PC-3 (cell line): Measurements from ENCODE around the gene MACROD2. TPM values are rescaled to one million over a fixed set of nuclear protein-coding genes. Genes with fewer than 3 reads are reported as not detected.

Experiments used
- ATAC-seq: fragments of 200-7000 bp; cut with Tn5 transposase; 2 replicates; pipeline ENCODE4 v1.9.1; 2020; ENCODE audit warnings: mild to moderate bottlenecking, moderate library complexity
- BruUV-seq: library from RNA; stranded (reverse); fragments of 400-500 nt; replicated peaks from 2 replicates; lab custom pipeline; 2021; lab: Mats Ljungman, UMichigan
- CTCF ChIA-PET: fragments of 300-600 bp; sonication (Branson Sonifier 250); formaldehyde crosslinking; loops from one replicate; lab custom pipeline; 2022; ENCODE audit warnings: antibody characterized with exemption; lab: Charles Lee
- POLR2A ChIA-PET: fragments of 300-600 bp; sonication (Branson Sonifier 250); formaldehyde crosslinking; loops from one replicate; lab custom pipeline; 2022; ENCODE audit warnings: antibody characterized with exemption; ENCODE audit not compliant: unreplicated experiment; lab: Charles Lee
- DNase-seq: peaks from one replicate; pipeline ENCODE4 v3.0.0-alpha.2; 2015
- H2AFZ ChIP-seq: fragments of 300-600 bp; sonication (generic); 2 replicates; pipeline ENCODE4 v1.6.0; 2016; ENCODE audit warnings: antibody characterized with exemption, low read length
- H3F3A ChIP-seq: fragments of 300-600 bp; sonication (generic); one replicate; pipeline ENCODE4 v1.6.0; 2017; ENCODE audit warnings: antibody characterized with exemption, low read length, control low read depth, mild to moderate bottlenecking; ENCODE audit not compliant: unreplicated experiment
- H3K27ac ChIP-seq: fragments of 300-600 bp; sonication (generic); 2 replicates; pipeline ENCODE4 v1.5.1; 2016; ENCODE audit warnings: mild to moderate bottlenecking, low read length
- H3K27me3 ChIP-seq: fragments of 300-600 bp; sonication (generic); 2 replicates; pipeline ENCODE4 v1.6.1; 2016; ENCODE audit warnings: low read length, mixed read lengths
- H3K36me3 ChIP-seq: fragments of 300-600 bp; sonication (generic); 2 replicates; pipeline ENCODE4 v1.6.1; 2016; ENCODE audit warnings: low read depth, mixed run types, low read length, mixed read lengths
- H3K4me1 ChIP-seq: fragments of 300-600 bp; sonication (generic); 2 replicates; pipeline ENCODE4 v1.5.1; 2016; ENCODE audit warnings: low read length; ENCODE audit not compliant: insufficient read depth
- H3K4me2 ChIP-seq: fragments of 300-600 bp; sonication (generic); 2 replicates; pipeline ENCODE4 v1.6.0; 2016; ENCODE audit warnings: low read length
- H3K4me3 ChIP-seq: fragments of 300-600 bp; sonication (generic); 2 replicates; pipeline ENCODE4 v1.5.1; 2016; ENCODE audit warnings: mild to moderate bottlenecking, low read length, mixed read lengths
- H3K79me2 ChIP-seq: fragments of 300-600 bp; sonication (generic); 2 replicates; pipeline ENCODE4 v1.6.1; 2017; ENCODE audit warnings: low read length, mixed read lengths
- H3K9ac ChIP-seq: fragments of 300-600 bp; sonication (generic); 2 replicates; pipeline ENCODE4 v1.6.0; 2016; ENCODE audit warnings: mild to moderate bottlenecking, low read length
- H3K9me2 ChIP-seq: fragments of 300-600 bp; sonication (generic); replicated peaks from 2 replicates; pipeline ENCODE4 v1.6.1; 2016; ENCODE audit warnings: mixed run types, low read length, mixed read lengths
- H3K9me3 ChIP-seq: fragments of 300-600 bp; sonication (generic); 2 replicates; pipeline ENCODE4 v1.6.1; 2016; ENCODE audit warnings: low read length, mixed read lengths
- H4K20me1 ChIP-seq: fragments of 300-600 bp; sonication (generic); 2 replicates; pipeline ENCODE4 v1.6.1; 2016; ENCODE audit warnings: low read length, mixed read lengths
- CTCF ChIP-seq: fragments of 300-600 bp; sonication (generic); conservative IDR thresholded peaks from 2 replicates; pipeline ENCODE4 v1.5.1; 2017; ENCODE audit warnings: antibody characterized with exemption, low read depth, mild to moderate bottlenecking, low read length
- EZH2 ChIP-seq: fragments of 300-600 bp; sonication (generic); IDR thresholded peaks from one replicate; pipeline ENCODE4 v1.6.1; 2017; ENCODE audit warnings: antibody characterized with exemption, mild to moderate bottlenecking, low read length; ENCODE audit not compliant: unreplicated experiment
- EZH2phosphoT487 ChIP-seq: fragments of 300-600 bp; sonication (generic); IDR thresholded peaks from 2 replicates; pipeline ENCODE4 v1.6.1; 2018; ENCODE audit warnings: mild to moderate bottlenecking, antibody characterized with exemption, low read length, borderline replicate concordance
- intact Hi-C: fragments of 100-400 bp; cut with micrococcal nuclease; formaldehyde crosslinking; loops from 2 replicates; pipeline ENCODE4 v1.9.0; 2023
- total RNA-seq: library from RNA; depleted of rRNA; stranded (reverse); fragments of >200 nt; gene quantifications from 2 replicates; pipeline ENCODE4 v1.2.3, GENCODE V29; 2014

The MACROD2 gene
- total RNA-seq, 1 experiment from 2014 or later: 3.1 TPM

DNA sequence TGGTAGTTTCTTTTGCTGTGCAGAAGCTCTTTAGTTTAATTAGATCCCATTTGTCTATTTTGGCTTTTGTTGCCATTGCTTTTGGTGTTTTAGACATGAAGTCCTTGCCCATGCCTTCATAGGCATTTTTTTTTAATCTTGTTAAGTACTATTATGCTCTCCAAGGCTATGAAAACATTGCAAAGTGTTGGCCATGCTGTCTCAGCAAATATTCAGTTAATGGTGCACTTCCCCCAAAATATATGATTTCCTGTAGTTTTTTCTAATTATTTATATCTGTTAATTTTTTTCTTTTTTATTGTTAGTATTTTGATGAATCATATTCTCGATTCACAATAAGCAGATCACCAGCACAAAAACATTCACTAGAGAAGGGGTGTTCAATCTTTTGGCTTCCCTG, 1148.2 kb downstream of the MACROD2 start:
- no peak overlapping the region for H3K4me3 ChIP-seq
- H3K9me2 ChIP-seq: no peaks in the 10 kb centered on the region
- no peaks in the 10 kb centered on the region for H3K4me1 ChIP-seq
- no peaks in the 10 kb centered on the region for H3K9me3 ChIP-seq
- ATAC-seq (no peak), DNase-seq (no peak)
- no peak overlapping the region for H3K4me2 ChIP-seq
- BruUV-seq: no TSS peak
- H4K20me1 ChIP-seq: no peaks in the 10 kb centered on the region
- no peaks in the 10 kb centered on the region for H3F3A ChIP-seq
- POLR2A ChIA-PET: no interaction called here
- no peak overlapping the region for H3K27ac ChIP-seq
- intact Hi-C loops: no loop called here
- TF ChIP-seq CTCF: no peak
- no peak for TF ChIP-seq EZH2phosphoT487
- no peak for TF ChIP-seq EZH2
- H3K36me3 ChIP-seq: no peaks in the 10 kb centered on the region
- H3K9ac ChIP-seq: no peak overlapping the region
- no peak overlapping the region for H2AFZ ChIP-seq
- CTCF ChIA-PET: no interaction called here
- H3K79me2 ChIP-seq: no peaks in the 10 kb centered on the region
- no peaks in the 10 kb centered on the region for H3K27me3 ChIP-seq

DNA sequence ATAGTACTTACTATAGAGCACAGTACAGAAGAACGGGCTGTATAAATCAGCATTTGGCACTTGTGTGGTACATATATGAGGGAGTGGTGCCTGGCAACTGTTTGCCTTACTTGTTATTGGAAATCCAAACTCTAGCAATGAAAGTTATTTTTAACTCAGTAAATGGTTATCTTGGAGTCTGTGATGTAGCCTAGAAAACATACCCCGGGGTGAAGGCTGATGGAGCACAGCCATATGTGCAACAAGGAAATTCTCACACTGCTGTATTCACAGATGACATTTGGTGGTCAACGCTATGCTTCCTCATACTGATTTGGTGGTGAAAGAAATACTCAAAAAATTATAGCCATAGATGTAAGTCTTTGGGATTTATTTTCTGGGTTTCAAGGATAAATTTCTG, 1149.6 kb downstream of the MACROD2 start:
- POLR2A ChIA-PET: no interaction called here
- no TSS peak for BruUV-seq
- no peaks in the 10 kb centered on the region for H3K9me2 ChIP-seq

DNA sequence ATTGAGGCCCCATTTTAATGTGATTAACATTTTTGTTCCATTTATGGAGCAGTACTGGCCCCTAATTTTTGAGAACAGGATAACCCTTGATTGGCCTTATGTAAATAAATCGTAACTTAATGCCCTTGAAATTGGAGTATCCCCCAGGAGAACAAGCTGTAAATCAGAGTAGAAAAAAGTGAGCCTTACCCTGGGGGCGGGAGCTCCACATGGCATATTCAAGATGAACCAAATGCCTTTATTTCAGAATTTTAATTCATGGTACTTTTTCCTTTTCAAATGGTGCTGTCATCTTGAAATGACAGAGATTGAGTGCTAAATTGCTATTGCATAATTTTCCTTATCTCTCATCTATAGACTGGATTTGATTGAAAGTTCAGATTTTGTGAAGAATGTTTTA, 1151.6 kb downstream of the MACROD2 start:
- Histone ChIP-seq H3K36me3 (no peaks in the 10 kb centered on the region), H3K9ac (no peak overlapping the region), H3K79me2 (no peaks in the 10 kb centered on the region), H2AFZ (no peak overlapping the region), H4K20me1 (no peaks in the 10 kb centered on the region), H3K4me1 (no peaks in the 10 kb centered on the region), H3K27me3 (no peaks in the 10 kb centered on the region), H3K4me2 (no peak overlapping the region), H3K9me3 (no peaks in the 10 kb centered on the region), H3K4me3 (no peak overlapping the region), H3F3A (no peaks in the 10 kb centered on the region), H3K9me2 (no peaks in the 10 kb centered on the region), H3K27ac (no peak overlapping the region)
- DNase-seq (no peak), ATAC-seq (no peak)
- intact Hi-C loops: no loop called here
- BruUV-seq: no TSS peak
- ChIA-PET POLR2A (no interaction called here), CTCF (no interaction called here)
- TF ChIP-seq EZH2 (no peak), CTCF (no peak), EZH2phosphoT487 (no peak)

More for the DNA sequence above, 1149.6 kb downstream of the MACROD2 start:
- no peaks in the 10 kb centered on the region for H3K36me3 ChIP-seq
- TF ChIP-seq EZH2: no peak
- no peak for TF ChIP-seq CTCF
- TF ChIP-seq EZH2phosphoT487: no peak
- CTCF ChIA-PET: no interaction called here
- H3K9ac ChIP-seq: no peak overlapping the region
- H3K27me3 ChIP-seq: no peaks in the 10 kb centered on the region
- no peaks in the 10 kb centered on the region for H3K79me2 ChIP-seq
- H4K20me1 ChIP-seq: no peaks in the 10 kb centered on the region
- H3K4me1 ChIP-seq: no peaks in the 10 kb centered on the region
- intact Hi-C loops: no loop called here
- H3K27ac ChIP-seq: no peak overlapping the region
- no peak overlapping the region for H3K4me3 ChIP-seq
- no peaks in the 10 kb centered on the region for H3F3A ChIP-seq
- no peaks in the 10 kb centered on the region for H3K9me3 ChIP-seq
- no peak overlapping the region for H2AFZ ChIP-seq
- ATAC-seq (no peak), DNase-seq (no peak)
- H3K4me2 ChIP-seq: no peak overlapping the region
